VCaP (cell line): ENCODE data around the gene HIVEP2.

ENCODE experiments used
- H3K27ac ChIP-seq: fragments of 450-650 bp; 2 replicates; pipeline ENCODE4 v1.5.1; 2017
- CTCF ChIP-seq: fragments of 450-650 bp; conservative IDR thresholded peaks from 2 replicates; pipeline ENCODE4 v1.5.1; 2017; ENCODE audit warnings: mild to moderate bottlenecking, moderate library complexity

The HIVEP2 gene

GRCh38 chr6:142746524-142746923, 198.5 kb downstream of the HIVEP2 start:
- no peak overlapping the region for H3K27ac ChIP-seq
- TF ChIP-seq CTCF, result no peak

GRCh38 chr6:142744836-142745235, 200.1 kb downstream of the HIVEP2 start:
- no peak for TF ChIP-seq CTCF
- no peak overlapping the region for H3K27ac ChIP-seq

GRCh38 chr6:142740449-142740848, 204.5 kb downstream of the HIVEP2 start:
- TF ChIP-seq CTCF, result no peak
- H3K27ac ChIP-seq, result no peak overlapping the region

- no peak overlapping the region for H3K27ac ChIP-seq
- TF ChIP-seq CTCF, result no peak
These were observed 206.2 kb downstream of the HIVEP2 start for GRCh38 chr6:142738731-142739130.

GRCh38 chr6:142738035-142738396, 207.0 kb downstream of the HIVEP2 start:
- no peak overlapping the region for H3K27ac ChIP-seq
- no peak for TF ChIP-seq CTCF

GRCh38 chr6:142737368-142738034, 207.5 kb downstream of the HIVEP2 start:
- H3K27ac ChIP-seq, result no peak overlapping the region
- no peak for TF ChIP-seq CTCF

- H3K27ac ChIP-seq, result no peak overlapping the region
- no peak for TF ChIP-seq CTCF
These were observed 209.8 kb downstream of the HIVEP2 start for GRCh38 chr6:142735204-142735603.

- TF ChIP-seq CTCF, result no peak
- no peak overlapping the region for H3K27ac ChIP-seq
These were observed 212.2 kb downstream of the HIVEP2 start for GRCh38 chr6:142732790-142733189.
